ENCODE data around the gene TMEM175.

The TMEM175 gene

GRCh38 chr4:899556-899906 lies 32.7 kb upstream of the TMEM175 start:
- no peak for DNase-seq

DNA sequence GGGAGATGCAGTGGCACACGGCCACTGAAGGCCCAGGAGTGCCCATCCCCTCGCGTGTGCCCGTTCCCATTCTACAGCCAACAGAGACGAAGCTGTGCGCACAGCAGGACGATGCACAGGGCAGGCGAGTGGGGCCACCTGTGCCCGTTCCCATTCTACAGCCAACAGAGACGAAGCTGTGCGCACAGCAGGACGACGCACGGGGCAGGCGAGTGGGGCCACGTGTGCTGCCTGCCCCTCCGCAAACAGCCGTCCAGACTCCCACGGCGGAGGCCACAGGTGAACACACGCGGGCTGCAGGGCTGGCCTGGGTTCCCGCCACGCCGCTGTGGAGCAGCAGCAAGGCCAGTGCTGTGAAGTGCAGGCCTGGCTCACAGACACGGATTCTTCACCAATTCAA lies 32.2 kb upstream of the TMEM175 start:
- no peak for DNase-seq

- DNase-seq: no peak
Observed at GRCh38 chr4:900721-901120, 31.5 kb upstream of the TMEM175 start.

- DNase-seq: no peak
Observed at GRCh38 chr4:901192-901910, 30.9 kb upstream of the TMEM175 start.

- DNase-seq: no peak
Observed at GRCh38 chr4:903066-904046, 28.9 kb upstream of the TMEM175 start.

GRCh38 chr4:905485-906338 lies 26.5 kb upstream of the TMEM175 start:
- no peak for DNase-seq

- DNase-seq: no peak
Observed at GRCh38 chr4:906339-907102, 25.7 kb upstream of the TMEM175 start.

DNA sequence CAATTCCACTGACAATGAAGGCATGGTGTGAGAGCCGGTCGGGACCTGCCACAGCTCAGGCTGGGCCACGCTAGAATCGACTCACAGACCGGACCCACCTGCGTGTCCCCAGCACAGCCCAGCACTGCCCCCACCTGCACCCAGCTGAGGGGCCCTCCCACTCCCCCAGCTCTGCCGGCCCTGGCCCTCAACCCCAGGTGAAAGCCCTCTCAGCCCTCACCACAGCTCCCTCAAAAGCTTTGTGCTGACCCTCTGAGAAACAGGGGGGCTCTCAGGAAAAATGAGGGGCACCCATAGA lies 25.2 kb upstream of the TMEM175 start:
- DNase-seq: no peak

DNA sequence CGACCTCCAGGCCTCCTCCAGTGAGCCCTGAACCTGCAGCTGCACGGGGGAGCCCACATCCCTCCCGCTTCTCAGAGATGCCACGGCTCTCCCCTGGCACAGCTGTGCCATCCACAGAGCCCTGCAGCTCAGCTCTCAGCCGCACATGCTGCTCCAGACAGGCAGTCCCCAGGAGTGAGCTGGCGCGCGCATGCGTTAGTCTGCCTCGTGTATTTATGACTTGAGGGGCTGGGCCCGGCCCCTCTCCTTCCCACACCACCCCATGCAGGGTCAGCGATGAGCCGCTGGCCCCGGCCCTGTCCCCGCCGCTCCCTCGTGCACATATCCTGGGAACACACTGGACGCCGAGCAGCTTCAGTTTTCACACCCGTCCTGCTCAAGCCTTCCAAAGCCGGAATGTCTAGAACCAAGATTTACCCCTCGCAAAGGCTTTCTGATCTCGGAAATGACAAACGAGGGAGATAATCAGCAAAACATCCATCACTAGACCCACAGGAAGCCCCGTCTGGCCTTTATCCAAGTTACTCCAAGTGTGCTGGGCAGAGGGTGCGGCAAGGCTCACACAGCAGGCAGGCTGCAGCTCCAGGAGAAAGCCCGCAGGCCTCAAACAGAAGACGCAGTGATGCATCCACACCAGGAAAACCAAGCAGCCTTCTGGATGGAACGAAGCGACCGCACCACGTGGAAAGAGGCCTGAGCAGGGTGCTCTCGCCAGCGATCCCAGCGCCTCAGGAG lies 24.4 kb upstream of the TMEM175 start:
- no peak for DNase-seq

DNA sequence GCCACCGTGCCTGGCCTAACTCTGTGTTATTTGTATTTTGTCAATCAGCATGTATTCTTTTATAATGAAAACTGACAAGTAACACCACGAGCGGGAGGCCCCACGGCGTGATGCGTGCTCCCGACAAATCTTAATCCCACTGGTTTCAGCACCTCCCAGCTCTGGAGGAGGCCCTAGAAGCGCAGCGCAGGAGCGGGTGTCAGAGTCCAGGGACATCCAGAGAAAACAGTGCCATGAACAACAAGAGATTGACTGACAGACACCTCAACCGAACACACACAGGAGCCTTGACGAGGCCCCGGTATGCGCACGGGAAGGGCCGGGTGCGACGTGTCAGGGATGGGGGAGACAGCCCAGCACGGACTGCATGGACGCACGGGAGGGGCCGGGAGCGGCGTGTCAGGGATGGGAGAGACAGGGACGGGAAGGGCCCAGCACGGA lies 23.1 kb upstream of the TMEM175 start:
- no peak for DNase-seq

DNA sequence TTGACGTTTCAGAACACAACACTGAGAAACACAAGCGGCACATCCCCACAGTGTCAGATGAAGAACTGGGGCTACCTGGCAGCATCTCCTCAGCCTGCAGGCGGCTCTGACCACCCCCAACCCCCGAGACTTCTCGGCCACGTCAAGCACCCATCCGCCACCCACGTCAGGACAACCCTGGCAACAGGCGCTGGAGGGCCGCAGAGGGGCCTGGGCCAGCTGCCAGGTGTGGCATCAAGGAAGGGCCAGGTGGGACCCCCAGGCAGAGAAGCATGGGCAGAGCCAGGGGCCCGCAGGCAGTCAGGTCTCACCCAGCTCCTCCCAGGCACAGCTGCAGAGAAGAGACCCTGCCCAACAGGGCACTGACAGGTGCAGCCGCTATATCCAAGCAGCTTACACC lies 22.4 kb upstream of the TMEM175 start:
- DNase-seq: no peak

GRCh38 chr4:910366-911091 lies 21.7 kb upstream of the TMEM175 start:
- DNase-seq: no peak

- DNase-seq: no peak
Observed at GRCh38 chr4:911221-911751, 21.0 kb upstream of the TMEM175 start.

- DNase-seq: no peak
Observed at GRCh38 chr4:911871-912490, 20.3 kb upstream of the TMEM175 start.

DNA sequence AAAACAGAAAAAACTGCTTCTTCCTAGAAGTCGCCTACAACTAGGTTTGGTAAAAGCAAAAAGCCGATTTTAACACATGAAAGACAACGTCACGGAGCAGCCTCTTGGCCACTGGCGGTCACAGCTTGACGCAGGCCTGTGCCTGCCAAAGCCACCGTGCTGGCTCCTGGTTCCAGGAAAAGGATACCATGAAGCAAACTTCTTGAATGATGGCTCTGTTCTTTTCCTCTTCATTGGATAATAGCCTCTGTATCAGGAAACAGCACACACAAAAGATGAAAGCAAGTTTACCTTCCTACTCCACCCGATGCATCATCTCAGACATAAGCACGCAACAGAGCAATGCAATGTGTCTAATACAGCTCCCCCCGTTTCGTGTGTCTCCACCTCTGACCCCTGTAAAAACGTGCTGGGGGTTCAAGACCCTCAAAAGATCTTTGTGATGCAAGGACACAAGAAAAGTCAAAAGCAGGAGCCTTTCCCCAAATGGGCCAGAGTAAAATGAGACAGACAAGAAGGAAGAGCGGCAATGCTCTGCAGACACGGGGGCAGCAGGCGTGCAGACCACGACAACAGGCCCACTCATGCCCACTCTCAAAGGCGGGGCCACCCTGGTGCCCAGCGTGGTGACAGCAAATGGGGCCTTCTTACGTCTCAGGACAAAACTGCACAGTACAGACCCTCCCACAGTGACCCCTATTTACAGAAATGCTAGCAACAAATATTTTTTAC lies 19.5 kb upstream of the TMEM175 start:
- no peak for DNase-seq

DNA sequence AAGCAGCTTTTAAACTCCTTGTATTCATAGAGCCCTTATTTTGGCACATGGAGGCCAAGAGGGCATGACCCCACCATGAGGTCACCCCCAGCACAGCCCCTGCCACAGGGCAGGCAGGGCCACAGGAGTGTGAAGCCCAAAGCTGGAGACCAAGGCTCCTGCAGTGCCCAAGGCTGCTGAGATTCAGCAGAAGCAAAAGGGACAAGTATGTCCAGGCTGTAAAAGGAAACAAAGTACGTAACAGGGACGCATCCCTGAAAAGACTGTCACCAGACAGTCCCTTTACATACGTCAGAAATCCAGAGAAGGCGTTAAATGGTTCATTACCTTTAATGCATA lies 19.0 kb upstream of the TMEM175 start:
- DNase-seq: no peak

DNA sequence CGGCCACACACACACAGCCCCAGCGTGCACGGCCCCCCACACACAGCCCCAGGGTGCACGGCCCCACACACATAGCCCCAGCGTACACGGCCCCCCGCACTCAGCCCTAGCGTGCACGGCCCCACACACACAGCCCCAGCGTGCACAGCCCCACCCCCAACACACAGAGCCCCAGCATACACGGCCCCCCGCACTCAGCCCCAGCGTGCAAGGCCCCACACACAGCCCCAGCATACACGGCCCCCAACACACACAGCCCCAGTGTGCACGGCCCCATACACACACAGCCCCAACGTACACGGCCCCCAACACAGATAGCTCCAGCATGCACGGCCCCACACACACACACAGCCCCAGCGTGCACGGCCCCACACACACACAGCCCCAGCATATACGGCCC lies 17.7 kb upstream of the TMEM175 start:
- no peak for DNase-seq

DNA sequence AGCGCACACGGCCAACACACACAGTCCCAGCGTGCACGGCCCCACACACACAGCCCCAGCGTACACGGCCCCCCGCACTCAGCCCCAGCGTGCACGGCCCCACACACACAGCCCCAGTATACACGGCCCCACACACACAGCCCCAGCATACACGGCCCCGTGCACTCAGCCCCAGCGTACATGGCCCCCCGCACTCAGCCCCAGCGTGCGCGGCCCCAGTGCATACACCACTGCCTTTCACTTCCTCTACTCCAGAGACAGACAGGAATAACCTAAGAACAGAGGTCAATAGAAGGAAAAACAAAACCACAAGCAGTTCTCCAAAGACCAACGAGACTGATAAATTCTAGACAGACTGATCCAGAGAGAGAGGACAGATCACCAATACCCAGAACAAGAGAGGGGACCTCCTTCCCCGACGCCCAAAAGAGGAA lies 17.2 kb upstream of the TMEM175 start:
- no peak for DNase-seq

- DNase-seq: no peak
Observed at GRCh38 chr4:915595-915994, 16.7 kb upstream of the TMEM175 start.

- DNase-seq: no peak
Observed at GRCh38 chr4:917466-917865, 14.8 kb upstream of the TMEM175 start.
